Uterus (tissue), 4 donors: ENCODE measurements around the gene SMIM27. TPM values are rescaled to one million over a fixed set of nuclear protein-coding genes. Genes with fewer than 3 reads are reported as not detected.
"Not testable (repeated sequence)": the region's sequence is repeated elsewhere in the genome, so short reads cannot be mapped to it uniquely, and the experiment has no call there.

ENCODE experiments used
- DNase-seq, 2 donors: peaks; one replicate each; pipeline ENCODE4 v3.0.0-alpha.2; 2019 to 2020
- H3K27ac ChIP-seq, 2 donors: fragments of 200-600 bp; sonication (generic); 1 replicate in 1 of 2; 2 replicates in 1 of 2; pipeline ENCODE4 v1.5.1; 2016 to 2018
- H3K27me3 ChIP-seq, 2 donors: fragments of 200-600 bp; sonication (generic); one replicate each; pipeline ENCODE4 v1.5.1; 2018 to 2019; ENCODE audit warnings: control low read depth in 1 of 2
- H3K36me3 ChIP-seq, 2 donors: fragments of 200-600 bp; sonication (generic); one replicate each; pipeline ENCODE4 v1.5.1; 2019; ENCODE audit warnings: control low read depth in 1 of 2
- H3K4me1 ChIP-seq, 2 donors: fragments of 200-600 bp; sonication (generic); one replicate each; pipeline ENCODE4 v1.5.1; 2018 to 2019; ENCODE audit warnings: control low read depth in 1 of 2
- H3K4me3 ChIP-seq, 2 donors: fragments of 200-600 bp; sonication (generic); 1 replicate in 1 of 2; 2 replicates in 1 of 2; pipeline ENCODE4 v1.5.1; 2018 to 2019; ENCODE audit warnings: mild to moderate bottlenecking in 1 of 2
- H3K9me3 ChIP-seq, 2 donors: fragments of 200-600 bp; sonication (generic); one replicate each; pipeline ENCODE4 v1.5.1; 2019; ENCODE audit warnings: control low read depth in 1 of 2
- CTCF ChIP-seq, 4 experiments: fragments of 200-600 bp in 2 of 4; fragments of 450-650 bp in 2 of 4; sonication (generic) in 2 of 4; IDR thresholded peaks; one replicate each; pipeline ENCODE4 v1.5.1; 2016 to 2019; ENCODE audit warnings: antibody characterized with exemption in 4 of 4, mild to moderate bottlenecking in 2 of 4, moderate library complexity in 1 of 4
- POLR2A ChIP-seq, 2 donors: fragments of 450-650 bp; IDR thresholded peaks; one replicate each; pipeline ENCODE4 v1.6.1; 2016; ENCODE audit warnings: antibody characterized with exemption in 2 of 2, mild to moderate bottlenecking in 1 of 2, moderate library complexity in 1 of 2
- intact Hi-C: fragments of 100-400 bp; cut with DNase I; formaldehyde crosslinking; loops from one replicate; pipeline ENCODE4 v1.15.1; 2023; ENCODE audit warnings: low total_unique reads
- total RNA-seq, 4 donors: library from RNA; depleted of rRNA in 3 of 4; stranded (reverse); fragments of >200 nt in 3 of 4; gene quantifications; one replicate each; pipeline versions ENCODE4 v1.1.0 to v1.2.4, GENCODE V29; 2014 to 2023
- donor health status: DM: yes; HTN: yes; CAD: no.

The SMIM27 gene
- total RNA-seq, 4 donors from 2014 or later, result 1.7 to 8.1 TPM; not detected in 2

GRCh38 chr9:32545884-32546283, 6.2 kb upstream of the SMIM27 start:
- H3K36me3 ChIP-seq, result no peaks in the 10 kb centered on the region
- H3K27me3 ChIP-seq, result no peaks in the 10 kb centered on the region
- intact Hi-C loops, result no loop called here
- H3K4me3 ChIP-seq, result no peak overlapping the region
- no peak for DNase-seq
- H3K9me3 ChIP-seq, result no peaks in the 10 kb centered on the region
- TF ChIP-seq CTCF (IDR thresholded peaks at IDR 0.05) (no peak), POLR2A (IDR thresholded peaks at IDR 0.05) (no peak)
- H3K27ac ChIP-seq, result no peak overlapping the region
- H3K4me1 ChIP-seq, result no peaks in the 10 kb centered on the region

- H3K4me3 ChIP-seq, H3K36me3 ChIP-seq, H3K27ac ChIP-seq, DNase-seq, H3K9me3 ChIP-seq, intact Hi-C loops, H3K4me1 ChIP-seq, H3K27me3 ChIP-seq: not testable (repeated sequence)
Measured at GRCh38 chr9:32548213-32548612, 3.9 kb upstream of the SMIM27 start.

- TF ChIP-seq POLR2A (IDR thresholded peaks at IDR 0.05) (no peak), CTCF (IDR thresholded peaks at IDR 0.05) (no peak)
- H3K4me1 ChIP-seq, result no peaks in the 10 kb centered on the region
- H3K4me3 ChIP-seq, result peak overlapping the region; percentile 70 to 83
- intact Hi-C loops, result no loop called here
- no peaks in the 10 kb centered on the region for H3K36me3 ChIP-seq
- H3K27ac ChIP-seq, result peak overlapping the region; percentile 95 to 96
- H3K27me3 ChIP-seq, result no peaks in the 10 kb centered on the region
- DNase-seq, result no peak
- H3K9me3 ChIP-seq, result no peaks in the 10 kb centered on the region
Measured at GRCh38 chr9:32550150-32550561, 2.0 kb upstream of the SMIM27 start.

GRCh38 chr9:32550562-32551275, 1.4 kb upstream of the SMIM27 start:
- peak overlapping the region; percentile 95 to 96 for H3K27ac ChIP-seq
- TF ChIP-seq POLR2A (IDR thresholded peaks at IDR 0.05), result peak; percentile 65 to 67
- peak in 1 of 4 experiments; percentile 23 for TF ChIP-seq CTCF (IDR thresholded peaks at IDR 0.05)
- H3K36me3 ChIP-seq, result no peaks in the 10 kb centered on the region
- no peaks in the 10 kb centered on the region for H3K4me1 ChIP-seq
- no peaks in the 10 kb centered on the region for H3K27me3 ChIP-seq
- H3K4me3 ChIP-seq, result peak overlapping the region; percentile 70 to 83
- intact Hi-C loops, result no loop called here
- no peaks in the 10 kb centered on the region for H3K9me3 ChIP-seq
- peak; percentile 91 to 94 for DNase-seq

GRCh38 chr9:32551276-32552051, 663 bp upstream of the SMIM27 start:
- Histone ChIP-seq H3K4me3 (peak overlapping the region; percentile 70 to 83), H3K36me3 (no peaks in the 10 kb centered on the region), H3K9me3 (no peaks in the 10 kb centered on the region), H3K27me3 (no peaks in the 10 kb centered on the region), H3K4me1 (no peaks in the 10 kb centered on the region), H3K27ac (peak overlapping the region; percentile 95 to 96)
- TF ChIP-seq POLR2A (IDR thresholded peaks at IDR 0.05) (no peak), CTCF (IDR thresholded peaks at IDR 0.05) (no peak)
- peak; percentile 26 to 42 for DNase-seq
- intact Hi-C loops, result no loop called here
